ENCODE results near the gene PYGM. TPM values are rescaled to one million over a fixed set of nuclear protein-coding genes. Genes with fewer than 3 reads are reported as not detected.
A peak's percentile ranks its signal among the peaks of the same experiment; 100 is the strongest.

PYGM gene
- total RNA-seq, 3 donors from 2014 or later = 2.0 to 21.1 (median 2.8) TPM

DNA sequence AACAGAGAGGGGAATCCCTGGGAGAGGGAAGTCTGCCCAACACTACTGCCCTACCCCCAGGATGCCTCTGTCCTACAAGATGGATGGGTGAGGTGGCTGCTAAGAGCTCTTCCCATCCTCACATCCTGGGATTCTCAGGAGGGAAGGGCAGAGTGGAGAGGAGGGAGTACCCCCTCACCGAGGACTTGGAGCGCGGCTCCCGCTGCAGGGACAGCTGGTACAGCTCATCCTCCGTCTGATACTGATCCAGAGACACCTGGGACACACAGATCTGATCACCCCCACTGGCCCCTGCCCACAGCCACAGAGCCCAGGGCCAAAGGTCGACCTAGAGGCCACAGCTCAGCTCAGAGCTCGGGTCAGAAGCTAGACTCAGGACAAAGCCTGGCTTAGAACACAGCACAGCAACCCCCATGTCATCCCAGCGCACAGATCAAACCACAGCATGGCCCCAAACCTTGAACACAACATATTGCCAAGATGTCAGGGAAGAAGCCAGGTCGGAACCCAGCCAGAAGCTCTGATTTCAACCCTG lies 24.0 kb downstream of the PYGM start:
- Histone ChIP-seq H3K9me3 (no peaks in the 10 kb centered on the region), H3K4me3 (no peak overlapping the region), H3K36me3 (ENCODE audit: low read depth) (no peaks in the 10 kb centered on the region), H3K4me1 (ENCODE audit: low read depth) (no peaks in the 10 kb centered on the region)
- no peak for ATAC-seq
- DNase-seq = no peak
- intact Hi-C loops (cut with DNase I, micrococcal nuclease) = no loop called here
- no peak for TF ChIP-seq CTCF (IDR thresholded peaks at IDR 0.05)

- no peak for TF ChIP-seq CTCF (IDR thresholded peaks at IDR 0.05)
- intact Hi-C loops (cut with DNase I, micrococcal nuclease) = no loop called here
- Histone ChIP-seq H3K36me3 (ENCODE audit: low read depth) (no peaks in the 10 kb centered on the region), H3K4me1 (ENCODE audit: low read depth) (no peaks in the 10 kb centered on the region), H3K9me3 (no peaks in the 10 kb centered on the region), H3K4me3 (no peak overlapping the region)
- ATAC-seq (no peak), DNase-seq (no peak)
Measured at GRCh38 chr11:64734811-64735724, 24.7 kb downstream of the PYGM start.

DNA sequence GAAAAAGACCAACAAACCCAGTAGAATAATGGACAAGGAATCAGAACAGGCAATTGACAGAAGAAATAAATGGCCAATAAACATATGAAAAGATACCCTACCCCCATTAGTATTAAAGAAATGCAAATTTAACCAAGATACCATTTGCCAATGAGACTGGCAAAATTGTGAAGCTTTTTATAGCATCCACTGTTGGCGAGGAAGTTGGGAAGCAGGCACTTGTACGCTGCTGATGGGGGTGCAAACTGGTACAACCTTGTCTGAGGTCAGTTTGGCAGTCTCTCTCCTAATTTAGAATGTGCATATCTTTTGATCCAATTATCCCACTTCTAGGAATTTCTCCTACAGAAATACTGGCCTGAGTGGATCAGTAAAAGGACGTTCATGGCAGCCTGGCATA lies 28.2 kb downstream of the PYGM start:
- H3K36me3 ChIP-seq (ENCODE audit: low read depth) = no peaks in the 10 kb centered on the region
- no peaks in the 10 kb centered on the region for H3K9me3 ChIP-seq
- no peaks in the 10 kb centered on the region for H3K4me1 ChIP-seq (ENCODE audit: low read depth)
- H3K4me3 ChIP-seq = no peak overlapping the region
- intact Hi-C loops (cut with DNase I, micrococcal nuclease) = no loop called here
- no peak for TF ChIP-seq CTCF (IDR thresholded peaks at IDR 0.05)
- ATAC-seq = no peak
- DNase-seq = no peak

GRCh38 chr11:64729851-64730382 lies 29.9 kb downstream of the PYGM start:
- Histone ChIP-seq H3K36me3 (ENCODE audit: low read depth) (no peaks in the 10 kb centered on the region), H3K4me1 (ENCODE audit: low read depth) (no peaks in the 10 kb centered on the region), H3K4me3 (no peak overlapping the region), H3K9me3 (no peaks in the 10 kb centered on the region)
- DNase-seq = peak in 2 of 3 donors; percentile 71
- intact Hi-C loops (cut with DNase I, micrococcal nuclease) = loop anchor here in 1 of 2 donors (5.0 kb wide), 1 partner anchor 43 kb away; no protein-coding TSS in a partner anchor
- ATAC-seq = peak; percentile 74
- no peak for TF ChIP-seq CTCF (IDR thresholded peaks at IDR 0.05)

DNA sequence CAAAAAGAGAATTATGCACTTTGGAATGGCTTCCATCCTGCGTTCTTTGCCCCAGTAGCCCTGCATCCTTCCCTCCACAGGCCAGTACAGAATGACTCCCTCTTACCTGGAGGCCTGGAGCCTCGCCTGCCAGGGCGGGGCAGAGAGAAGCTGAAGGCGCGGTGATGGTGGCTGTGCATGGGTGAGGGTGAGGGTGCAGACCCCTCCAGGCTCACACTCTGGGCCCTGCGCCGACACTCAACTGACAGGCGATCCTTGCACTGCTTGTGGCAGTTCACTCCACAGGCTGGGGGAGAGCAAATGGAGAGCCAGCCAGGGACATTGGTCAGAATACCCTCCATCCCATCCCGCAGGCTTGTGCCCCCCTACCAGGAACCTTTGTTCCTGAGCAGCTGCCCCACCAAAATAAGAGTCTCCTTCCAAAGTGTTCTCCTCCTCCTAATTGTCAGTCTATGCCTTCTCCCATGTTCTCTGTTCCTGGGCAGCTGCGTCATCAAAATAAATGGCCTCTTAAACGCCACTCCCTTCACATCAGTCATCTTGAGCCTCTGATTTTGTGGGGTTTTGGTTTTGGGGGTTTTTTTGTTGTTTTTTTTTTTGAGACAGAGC lies 30.9 kb downstream of the PYGM start:
- Histone ChIP-seq H3K9me3 (no peaks in the 10 kb centered on the region), H3K4me1 (ENCODE audit: low read depth) (no peaks in the 10 kb centered on the region), H3K4me3 (no peak overlapping the region), H3K36me3 (ENCODE audit: low read depth) (no peaks in the 10 kb centered on the region)
- no peak for TF ChIP-seq CTCF (IDR thresholded peaks at IDR 0.05)
- intact Hi-C loops (cut with DNase I, micrococcal nuclease) = loop anchor here in 1 of 2 donors (5.0 kb wide), 1 partner anchor 42 kb away; no protein-coding TSS in a partner anchor
- ATAC-seq (no peak), DNase-seq (no peak)

Measured in mucosa of descending colon (tissue), 3 donors.